Measurements from ENCODE around the gene CFAP221. TPM values are rescaled to one million over a fixed set of nuclear protein-coding genes. Genes with fewer than 3 reads are reported as not detected.

Gene CFAP221
- polyA plus RNA-seq, 1 donor (not counting 4 experiments of a cell fraction or from before 2014, with no cell fraction given) = not detected

- Histone ChIP-seq H3K9me3 (ENCODE audit: control insufficient read depth, low read depth, low read length) (no peaks in the 10 kb centered on the region), H3K79me2 (ENCODE audit: control insufficient read depth, insufficient read depth, low read length) (no peaks in the 10 kb centered on the region), H2AFZ (ENCODE audit: control insufficient read depth, low read length) (no peak overlapping the region), H3K27ac (ENCODE audit: control insufficient read depth, insufficient read depth, low read length) (no peak overlapping the region), H3K4me1 (ENCODE audit: control insufficient read depth, extremely low read depth, insufficient read depth, low read length) (no peaks in the 10 kb centered on the region), H3K4me3 (ENCODE audit: control insufficient read depth in 2 of 3, extremely low read depth in 1 of 3, insufficient read depth in 2 of 3, low read depth in 1 of 3, low read length in 3 of 3) (no peak overlapping the region), H4K20me1 (ENCODE audit: control insufficient read depth, extremely low read depth, insufficient read depth, low read length) (no peaks in the 10 kb centered on the region), H3K36me3 (ENCODE audit: control insufficient read depth in 2 of 2, extremely low read depth in 1 of 2, insufficient read depth in 2 of 2, low read length in 2 of 2) (peaks cover 0 to 3% of the 10 kb centered on the region in 2 experiments), H3K4me2 (ENCODE audit: control insufficient read depth, extremely low read depth, insufficient read depth, low read depth, low read length) (no peak overlapping the region), H3K9ac (ENCODE audit: control insufficient read depth, extremely low read depth, insufficient read depth, low read length) (no peak overlapping the region), H3K9me1 (ENCODE audit: control insufficient read depth, extremely low read depth, insufficient read depth, low read length) (no peaks in the 10 kb centered on the region), H3K27me3 (ENCODE audit: control insufficient read depth, extremely low read depth, insufficient read depth, low read length) (no peaks in the 10 kb centered on the region)
- dilution Hi-C loops (cut with MboI; ENCODE audit: extremely low pct_ligation_motif_present, low sequenced_read_pairs) = no loop called here
- TF ChIP-seq, protein P1, sequence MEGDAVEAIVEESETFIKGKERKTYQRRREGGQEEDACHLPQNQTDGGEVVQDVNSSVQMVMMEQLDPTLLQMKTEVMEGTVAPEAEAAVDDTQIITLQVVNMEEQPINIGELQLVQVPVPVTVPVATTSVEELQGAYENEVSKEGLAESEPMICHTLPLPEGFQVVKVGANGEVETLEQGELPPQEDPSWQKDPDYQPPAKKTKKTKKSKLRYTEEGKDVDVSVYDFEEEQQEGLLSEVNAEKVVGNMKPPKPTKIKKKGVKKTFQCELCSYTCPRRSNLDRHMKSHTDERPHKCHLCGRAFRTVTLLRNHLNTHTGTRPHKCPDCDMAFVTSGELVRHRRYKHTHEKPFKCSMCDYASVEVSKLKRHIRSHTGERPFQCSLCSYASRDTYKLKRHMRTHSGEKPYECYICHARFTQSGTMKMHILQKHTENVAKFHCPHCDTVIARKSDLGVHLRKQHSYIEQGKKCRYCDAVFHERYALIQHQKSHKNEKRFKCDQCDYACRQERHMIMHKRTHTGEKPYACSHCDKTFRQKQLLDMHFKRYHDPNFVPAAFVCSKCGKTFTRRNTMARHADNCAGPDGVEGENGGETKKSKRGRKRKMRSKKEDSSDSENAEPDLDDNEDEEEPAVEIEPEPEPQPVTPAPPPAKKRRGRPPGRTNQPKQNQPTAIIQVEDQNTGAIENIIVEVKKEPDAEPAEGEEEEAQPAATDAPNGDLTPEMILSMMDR (optimal IDR thresholded peaks at IDR 0.05 in 1 of 3, IDR thresholded peaks at IDR 0.05 in 1 of 3, conservative IDR thresholded peaks at IDR 0.05 in 1 of 3; ENCODE audit: extremely low read depth in 1 of 3, insufficient read depth in 2 of 3, low read length in 3 of 3) = no peak
- no peak for TF ChIP-seq EZH2 (IDR thresholded peaks at IDR 0.05; ENCODE audit: low read length)
- FAIRE-seq (no peak), DNase-seq (ENCODE audit: low read depth, low spot score) (no peak)
These were observed 147.5 kb downstream of the CFAP221 start for GRCh38 chr2:119691651-119692245.

DNA sequence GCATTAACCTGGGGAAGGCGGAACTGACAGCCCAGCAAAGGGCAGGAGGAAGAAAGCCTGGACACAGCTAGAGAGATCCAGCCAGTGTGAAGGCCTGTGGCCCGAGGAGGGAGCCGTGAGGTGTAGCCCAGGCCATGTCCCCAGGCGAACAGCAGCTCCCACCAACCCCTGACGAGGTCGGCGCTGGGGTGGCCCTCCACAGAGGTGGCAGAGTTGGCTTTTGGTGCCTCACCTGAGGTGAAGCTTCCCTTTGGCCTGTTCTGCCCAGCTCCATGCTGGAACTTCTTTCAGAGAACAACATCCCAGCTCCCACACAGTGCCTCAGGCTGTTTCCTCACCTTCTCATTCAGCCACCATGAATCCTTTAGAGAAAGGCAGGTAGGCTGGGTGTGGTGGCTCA lies 148.1 kb downstream of the CFAP221 start:
- FAIRE-seq (no peak), DNase-seq (ENCODE audit: low read depth, low spot score) (no peak)
- Histone ChIP-seq H3K27ac (ENCODE audit: control insufficient read depth, insufficient read depth, low read length) (no peak overlapping the region), H4K20me1 (ENCODE audit: control insufficient read depth, extremely low read depth, insufficient read depth, low read length) (no peaks in the 10 kb centered on the region), H3K36me3 (ENCODE audit: control insufficient read depth in 2 of 2, extremely low read depth in 1 of 2, insufficient read depth in 2 of 2, low read length in 2 of 2) (peaks cover 0 to 3% of the 10 kb centered on the region in 2 experiments), H2AFZ (ENCODE audit: control insufficient read depth, low read length) (no peak overlapping the region), H3K9me1 (ENCODE audit: control insufficient read depth, extremely low read depth, insufficient read depth, low read length) (no peaks in the 10 kb centered on the region), H3K27me3 (ENCODE audit: control insufficient read depth, extremely low read depth, insufficient read depth, low read length) (no peaks in the 10 kb centered on the region), H3K9me3 (ENCODE audit: control insufficient read depth, low read depth, low read length) (no peaks in the 10 kb centered on the region), H3K4me3 (ENCODE audit: control insufficient read depth in 2 of 3, extremely low read depth in 1 of 3, insufficient read depth in 2 of 3, low read depth in 1 of 3, low read length in 3 of 3) (no peak overlapping the region), H3K4me2 (ENCODE audit: control insufficient read depth, extremely low read depth, insufficient read depth, low read depth, low read length) (no peak overlapping the region), H3K79me2 (ENCODE audit: control insufficient read depth, insufficient read depth, low read length) (no peaks in the 10 kb centered on the region), H3K9ac (ENCODE audit: control insufficient read depth, extremely low read depth, insufficient read depth, low read length) (no peak overlapping the region), H3K4me1 (ENCODE audit: control insufficient read depth, extremely low read depth, insufficient read depth, low read length) (no peaks in the 10 kb centered on the region)
- dilution Hi-C loops (cut with MboI; ENCODE audit: extremely low pct_ligation_motif_present, low sequenced_read_pairs) = no loop called here
- TF ChIP-seq, protein P1 (optimal IDR thresholded peaks at IDR 0.05 in 1 of 3, IDR thresholded peaks at IDR 0.05 in 1 of 3, conservative IDR thresholded peaks at IDR 0.05 in 1 of 3; ENCODE audit: extremely low read depth in 1 of 3, insufficient read depth in 2 of 3, low read length in 3 of 3) = no peak

All from keratinocyte (primary cell).